HG02763 (cell line): ENCODE measurements around the gene DIDO1.

Source experiments
- ATAC-seq: cut with Tn5 transposase; IDR thresholded peaks from one replicate; pipeline ENCODE4 v1.9.1; 2021; ENCODE audit warnings: mild to moderate bottlenecking, moderate library complexity; ENCODE audit not compliant: unreplicated experiment

The DIDO1 gene

GRCh38 chr20:62838128-62838891 lies 88.0 kb downstream of the DIDO1 start:
- ATAC-seq = peak; percentile 65

- no peak for ATAC-seq
Observed at GRCh38 chr20:62837790-62838127, 88.5 kb downstream of the DIDO1 start.

GRCh38 chr20:62836967-62837490 lies 89.3 kb downstream of the DIDO1 start:
- no peak for ATAC-seq

GRCh38 chr20:62835931-62836861 lies 90.1 kb downstream of the DIDO1 start:
- no peak for ATAC-seq

GRCh38 chr20:62834967-62835730 lies 91.2 kb downstream of the DIDO1 start:
- ATAC-seq = no peak

- no peak for ATAC-seq
Observed at GRCh38 chr20:62832951-62833391, 93.3 kb downstream of the DIDO1 start.

- ATAC-seq = no peak
Observed at GRCh38 chr20:62832212-62832922, 93.9 kb downstream of the DIDO1 start.

GRCh38 chr20:62831854-62832211 lies 94.5 kb downstream of the DIDO1 start:
- no peak for ATAC-seq

GRCh38 chr20:62831361-62831788 lies 94.9 kb downstream of the DIDO1 start:
- no peak for ATAC-seq

GRCh38 chr20:62830821-62831220 lies 95.5 kb downstream of the DIDO1 start:
- ATAC-seq = no peak

GRCh38 chr20:62830251-62830650 lies 96.1 kb downstream of the DIDO1 start:
- ATAC-seq = no peak

GRCh38 chr20:62829231-62830230 lies 96.8 kb downstream of the DIDO1 start:
- ATAC-seq = no peak

- ATAC-seq = no peak
Observed at GRCh38 chr20:62828511-62829230, 97.6 kb downstream of the DIDO1 start.

GRCh38 chr20:62828051-62828450 lies 98.3 kb downstream of the DIDO1 start:
- no peak for ATAC-seq
